HepG2 (cell line): ENCODE data around the gene APBA1. TPM values are rescaled to one million over a fixed set of nuclear protein-coding genes. Genes with fewer than 3 reads are reported as not detected.

Experiments
- ATAC-seq: fragments of 200-7000 bp; cut with Tn5 transposase; 3 replicates; pipeline ENCODE4 v1.9.1; 2020; ENCODE audit warnings: mild to moderate bottlenecking, moderate library complexity
- BruUV-seq: library from RNA; stranded (reverse); fragments of 400-500 nt; replicated peaks from 2 replicates; lab custom pipeline; 2021; lab: Mats Ljungman, UMichigan
- CTCF ChIA-PET: fragments of 300-600 bp; formaldehyde crosslinking; extraction: SDS; loops from one replicate; lab custom pipeline; 2021; ENCODE audit warnings: low total read pairs, inconsistent platforms, low intra/inter-chr PET ratio; lab: Yijun Ruan, JAX
- POLR2A ChIA-PET: fragments of 350-600 bp; sonication (Branson Sonifier 250); formaldehyde crosslinking; loops from one replicate; lab custom pipeline; 2020; ENCODE audit warnings: antibody characterized with exemption, inconsistent platforms; lab: Yijun Ruan, JAX
- DNase-seq: peaks from one replicate; pipeline ENCODE4 v3.0.0-alpha.2; 2015; ENCODE audit warnings: low spot score
- FAIRE-seq: peaks from 3 replicates; lab custom pipeline; 2011; peaks lifted over from hg19 to GRCh38; lab: Jason Lieb, UNC
- H2AFZ ChIP-seq: one replicate; pipeline ENCODE4 v1.6.1; 2011; ENCODE audit warnings: low read length, inconsistent platforms
- H3K27ac ChIP-seq: fragments of 300-600 bp; 3 replicates; pipeline ENCODE4 v1.8.0; 2011; ENCODE audit warnings: mixed run types, mild to moderate bottlenecking, mixed read lengths, low read length, inconsistent platforms; ENCODE audit not compliant: insufficient read depth; ENCODE audit errors: extremely low read length
- H3K27me3 ChIP-seq, 2 experiments: fragments of 200-600 bp in 1 of 2; 2 replicates in 1 of 2; 3 replicates in 1 of 2; pipeline versions ENCODE4 v1.6.0 to v1.8.0; 2011; ENCODE audit warnings: low read length in 2 of 2, mild to moderate bottlenecking in 2 of 2, moderate library complexity in 2 of 2, inconsistent platforms in 1 of 2; ENCODE audit not compliant: insufficient read depth in 2 of 2, control insufficient read depth in 1 of 2
- H3K36me3 ChIP-seq, 2 experiments: fragments of 200-600 bp in 1 of 2; replicated peaks in 1 of 2; 2 replicates in 1 of 2; 3 replicates in 1 of 2; pipeline versions ENCODE4 v1.5.1 to v1.8.0; 2011; ENCODE audit warnings: low read length in 2 of 2, inconsistent platforms in 1 of 2; ENCODE audit not compliant: insufficient read depth in 2 of 2, control insufficient read depth in 1 of 2
- H3K4me1 ChIP-seq: 2 replicates; pipeline ENCODE4 v1.5.1; 2012; ENCODE audit warnings: low read length, inconsistent platforms; ENCODE audit not compliant: insufficient read depth
- H3K4me2 ChIP-seq: 2 replicates; pipeline ENCODE4 v1.6.0; 2011; ENCODE audit warnings: low read depth, low read length, inconsistent platforms
- H3K4me3 ChIP-seq, 3 experiments: fragments of 200-600 bp in 1 of 3; sonication (generic), shearing (Covaris generic) in 1 of 3; replicated peaks in 1 of 3; 2 replicates each; pipeline ENCODE4 v1.5.1; 2011 to 2016; ENCODE audit warnings: low read length in 3 of 3, inconsistent platforms in 2 of 3, low read depth in 2 of 3, mild to moderate bottlenecking in 2 of 3, control low read depth in 1 of 3, mixed read lengths in 1 of 3; ENCODE audit not compliant: insufficient read depth in 1 of 3
- H3K79me2 ChIP-seq: one replicate; pipeline ENCODE4 v1.6.1; 2011; ENCODE audit warnings: low read length, inconsistent platforms; ENCODE audit not compliant: insufficient read depth
- H3K9ac ChIP-seq: 2 replicates; pipeline ENCODE4 v1.6.0; 2011; ENCODE audit warnings: mild to moderate bottlenecking, low read depth, low read length, inconsistent platforms; ENCODE audit not compliant: insufficient read depth
- H3K9me3 ChIP-seq: 2 replicates; pipeline ENCODE4 v1.5.1; 2012; ENCODE audit warnings: mild to moderate bottlenecking, low read length
- H4K20me1 ChIP-seq: 2 replicates; pipeline ENCODE4 v1.6.0; 2011; ENCODE audit warnings: inconsistent platforms, mild to moderate bottlenecking, low read length, moderate library complexity; ENCODE audit not compliant: insufficient read depth
- ATRX ChIP-seq: sonication (generic); formaldehyde crosslinking; IDR thresholded peaks from 2 replicates; pipeline ENCODE4 v1.4.0; 2020; ENCODE audit warnings: missing genetic modification reagents, borderline replicate concordance
- FOSL2 ChIP-seq: sonication (generic); formaldehyde crosslinking; IDR thresholded peaks from 2 replicates; pipeline ENCODE4 v1.4.0; 2020; ENCODE audit warnings: missing genetic modification reagents
- HES4 ChIP-seq: sonication (generic); formaldehyde crosslinking; IDR thresholded peaks from 2 replicates; pipeline ENCODE4 v1.9.0; 2021; ENCODE audit warnings: mild to moderate bottlenecking, missing genetic modification reagents, borderline replicate concordance
- IRF1 ChIP-seq: sonication (generic); formaldehyde crosslinking; IDR thresholded peaks from 2 replicates; pipeline ENCODE4 v1.4.0; 2020; ENCODE audit warnings: low read depth, mild to moderate bottlenecking, missing genetic modification reagents
- MLLT10 ChIP-seq: sonication (generic); formaldehyde crosslinking; IDR thresholded peaks from 2 replicates; pipeline ENCODE4 v1.4.0; 2020; ENCODE audit warnings: missing genetic modification reagents
- PHF21A ChIP-seq: sonication (generic); formaldehyde crosslinking; IDR thresholded peaks from 2 replicates; pipeline ENCODE4 v1.5.0; 2020; ENCODE audit warnings: mild to moderate bottlenecking, missing genetic modification reagents
- PRDM4 ChIP-seq: sonication (generic); formaldehyde crosslinking; IDR thresholded peaks from 2 replicates; pipeline ENCODE4 v1.9.0; 2021; ENCODE audit warnings: missing genetic modification reagents, borderline replicate concordance
- RAD51 ChIP-seq: fragments of 450-650 bp; IDR thresholded peaks from 2 replicates; pipeline ENCODE4 v1.6.1; 2016; ENCODE audit warnings: borderline replicate concordance
- RELA ChIP-seq: sonication (generic); formaldehyde crosslinking; IDR thresholded peaks from 2 replicates; pipeline ENCODE4 v1.4.0; 2020; ENCODE audit warnings: missing genetic modification reagents
- SMAD9 ChIP-seq: sonication (generic); formaldehyde crosslinking; IDR thresholded peaks from 2 replicates; pipeline ENCODE4 v1.5.1; 2020; ENCODE audit warnings: mild to moderate bottlenecking, missing genetic modification reagents
- SPEN ChIP-seq: sonication (generic); formaldehyde crosslinking; IDR thresholded peaks from 2 replicates; pipeline ENCODE4 v1.5.1; 2020; ENCODE audit warnings: low read depth, mild to moderate bottlenecking, missing genetic modification reagents
- TFDP2 ChIP-seq: sonication (generic); formaldehyde crosslinking; IDR thresholded peaks from 2 replicates; pipeline ENCODE4 v1.4.0; 2020; ENCODE audit warnings: missing genetic modification reagents
- ZKSCAN1 ChIP-seq: fragments of 150-350 bp; IDR thresholded peaks from 2 replicates; pipeline ENCODE4 v1.6.1; 2014; ENCODE audit warnings: low read length
- ZNF225 ChIP-seq: sonication (generic); formaldehyde crosslinking; IDR thresholded peaks from 2 replicates; pipeline ENCODE4 v1.4.0; 2020; ENCODE audit warnings: mild to moderate bottlenecking, missing genetic modification reagents
- ZNF234 ChIP-seq: sonication (generic); formaldehyde crosslinking; conservative IDR thresholded peaks from 2 replicates; pipeline ENCODE4 v1.5.1; 2020; ENCODE audit warnings: mild to moderate bottlenecking, missing genetic modification reagents
- ZNF317 ChIP-seq: sonication (generic); formaldehyde crosslinking; IDR thresholded peaks from 2 replicates; pipeline ENCODE4 v1.5.0; 2020; ENCODE audit warnings: mild to moderate bottlenecking, missing genetic modification reagents
- ZNF496 ChIP-seq: sonication (generic); formaldehyde crosslinking; IDR thresholded peaks from 2 replicates; pipeline ENCODE4 v1.8.1; 2023; ENCODE audit warnings: mild to moderate bottlenecking, moderate library complexity, missing genetic modification reagents; ENCODE audit not compliant: insufficient replicate concordance
- ZNF576 ChIP-seq: sonication (generic); formaldehyde crosslinking; IDR thresholded peaks from 2 replicates; pipeline ENCODE4 v1.4.0; 2020; ENCODE audit warnings: mild to moderate bottlenecking, missing genetic modification reagents
- ZNF704 ChIP-seq: sonication (generic); formaldehyde crosslinking; IDR thresholded peaks from 2 replicates; pipeline ENCODE4 v1.8.1; 2023; ENCODE audit warnings: mild to moderate bottlenecking, inconsistent platforms, moderate library complexity, missing genetic modification reagents, borderline replicate concordance
- ZSCAN12 ChIP-seq: sonication (generic); formaldehyde crosslinking; IDR thresholded peaks from 2 replicates; pipeline ENCODE4 v1.9.0; 2021; ENCODE audit warnings: mild to moderate bottlenecking, missing genetic modification reagents
- in situ Hi-C: cut with HindIII; loops from 2 replicates; pipeline ENCODE4 v1.10.0; 2017; ENCODE audit warnings: low pct_unique_long_range_greater_than_20kb; ENCODE audit not compliant: extremely low pct_ligation_motif_present
- intact Hi-C: fragments of 100-400 bp; cut with micrococcal nuclease; formaldehyde crosslinking; loops from one replicate; pipeline ENCODE4 v1.10.0; 2022; ENCODE audit not compliant: unreplicated experiment
- polyA plus RNA-seq, 8 experiments: library from polyadenylated mRNA; depleted of rRNA in 3 of 8; stranded (reverse) in 7 of 8; unstranded in 1 of 8; fragments of >200 nt; fragmentation: Illumina TruSeq in 4 of 8; extraction: Trizol in 4 of 8; gene quantifications; 2 replicates each; pipeline versions ENCODE4 v1.2.1 to v1.2.3, GENCODE V29; 2011 to 2016; ENCODE audit warnings: low read depth in 4 of 8, missing spikeins in 1 of 8, mixed read lengths in 1 of 8; ENCODE audit not compliant: insufficient read depth in 1 of 8
- total RNA-seq, 5 experiments: library from RNA; depleted of rRNA; stranded (reverse); fragments of >200 nt; fragmentation: Illumina TruSeq; extraction: Trizol; gene quantifications; 2 replicates each; pipeline ENCODE4 v1.2.3, GENCODE V29; 2016; ENCODE audit warnings: low read depth in 1 of 5

Gene APBA1
- total and polyA plus RNA-seq, 2 of the 13 experiments (the other 11 are each of a cell fraction or from before 2014, with no cell fraction given) = 0.15 TPM; not detected in 1

- TF ChIP-seq TFDP2 (CRISPR knock-in tag) (no peak), RELA (CRISPR knock-in tag) (no peak), SPEN (CRISPR knock-in tag) (no peak), MLLT10 (CRISPR knock-in tag) (no peak), IRF1 (no peak), ZSCAN12 (CRISPR knock-in tag) (no peak), RAD51 (no peak), ZNF496 (CRISPR knock-in tag) (no peak), ZKSCAN1 (no peak), HES4 (CRISPR knock-in tag) (no peak)
These were observed 86.6 kb downstream of the APBA1 start (continued) for GRCh38 chr9:69585571-69585970.

- Histone ChIP-seq H3K9me3 (no peaks in the 10 kb centered on the region), H3K4me1 (peaks cover 26% of the 10 kb centered on the region), H3K79me2 (no peaks in the 10 kb centered on the region), H3K4me2 (no peak overlapping the region), H2AFZ (no peak overlapping the region), H3K27me3 (peaks cover 0 to 2% of the 10 kb centered on the region in 2 experiments; a peak in 1 of 5 replicates), H3K36me3 (no peaks in the 10 kb centered on the region), H3K27ac (no peak overlapping the region), H3K4me3 (no peak overlapping the region), H3K9ac (no peak overlapping the region), H4K20me1 (no peaks in the 10 kb centered on the region)
- in situ Hi-C loops (no loop called here), intact Hi-C loops (no loop called here)
- no peak for FAIRE-seq
- BruUV-seq = no TSS peak
- CTCF ChIA-PET = no interaction called here
- DNase-seq = no peak
- ATAC-seq = no peak
- POLR2A ChIA-PET = no interaction called here
- TF ChIP-seq ZNF317 (CRISPR knock-in tag) = no peak
- no peak for TF ChIP-seq ZNF576
- TF ChIP-seq FOSL2 (CRISPR knock-in tag) = no peak
- no peak for TF ChIP-seq ZNF704 (CRISPR knock-in tag)
- TF ChIP-seq PRDM4 (CRISPR knock-in tag) = no peak
- no peak for TF ChIP-seq ZNF234 (CRISPR knock-in tag)
- no peak for TF ChIP-seq ZNF225 (CRISPR knock-in tag)
- no peak for TF ChIP-seq SMAD9 (CRISPR knock-in tag)
- no peak for TF ChIP-seq ATRX (CRISPR knock-in tag)
- no peak for TF ChIP-seq PHF21A (CRISPR knock-in tag)
These were observed 87.4 kb downstream of the APBA1 start for GRCh38 chr9:69584759-69585158.
